HUES6 (cell line): ENCODE measurements around the gene LAMB3.

ENCODE experiments used
- H3K27ac ChIP-seq: 2 replicates; pipeline ENCODE4 v1.7.0; 2013; ENCODE audit warnings: low read depth, mild to moderate bottlenecking, low read length, inconsistent platforms
- H3K27me3 ChIP-seq: 2 replicates; pipeline ENCODE4 v1.6.1; 2013; ENCODE audit warnings: low read length; ENCODE audit not compliant: control insufficient read depth, insufficient read depth
- H3K36me3 ChIP-seq: 2 replicates; pipeline ENCODE4 v1.6.1; 2013; ENCODE audit warnings: low read length; ENCODE audit not compliant: control insufficient read depth, insufficient read depth
- H3K4me1 ChIP-seq: 2 replicates; pipeline ENCODE4 v1.6.1; 2013; ENCODE audit warnings: low read length; ENCODE audit not compliant: control insufficient read depth, insufficient read depth
- H3K4me3 ChIP-seq: 2 replicates; pipeline ENCODE4 v1.5.1; 2013; ENCODE audit warnings: low read depth, low read length
- H3K9ac ChIP-seq: one replicate; pipeline ENCODE4 v1.6.1; 2013; ENCODE audit warnings: mild to moderate bottlenecking, low read length
- H3K9me3 ChIP-seq: 2 replicates; pipeline ENCODE4 v1.6.1; 2013; ENCODE audit warnings: low read depth, low read length; ENCODE audit not compliant: control insufficient read depth, insufficient read depth

Gene LAMB3

DNA sequence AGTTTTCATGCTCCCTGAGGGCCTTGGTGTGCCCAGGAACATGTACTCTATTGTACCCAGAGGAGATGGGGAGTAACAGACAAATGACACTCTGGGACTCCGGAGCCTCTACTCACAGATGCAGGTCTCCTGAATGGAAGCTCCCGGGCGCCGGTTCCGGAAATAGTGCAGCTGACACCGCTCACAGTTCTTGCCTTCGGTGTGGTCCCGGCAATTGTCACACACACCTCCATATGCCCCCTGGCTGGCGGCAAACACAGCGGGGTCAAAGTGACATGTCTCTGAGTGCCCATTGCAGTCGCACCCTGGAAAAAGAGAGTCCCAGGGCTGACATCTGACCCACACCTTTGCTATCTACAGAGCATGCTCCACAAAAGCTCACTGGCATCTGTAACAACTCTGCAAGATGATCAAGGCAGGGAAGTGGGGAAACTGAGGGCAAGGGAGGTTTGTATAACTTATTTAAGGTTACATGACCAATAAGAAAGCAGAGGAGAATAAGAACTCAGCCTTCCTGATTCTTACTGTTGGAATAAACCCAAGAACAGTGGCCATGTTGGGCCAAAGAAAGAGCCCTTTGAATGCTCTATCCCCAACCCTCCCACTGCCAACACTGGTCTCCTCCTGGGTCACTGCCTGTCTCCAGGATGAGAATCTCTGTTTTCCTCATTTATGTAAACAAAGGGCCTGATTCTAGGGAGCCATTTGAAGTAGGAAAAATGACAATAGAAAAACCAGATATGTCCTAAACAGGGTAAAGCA lies 22.4 kb downstream of the LAMB3 start:
- Histone ChIP-seq H3K9me3 (no peaks in the 10 kb centered on the region), H3K27ac (no peak overlapping the region), H3K36me3 (no peaks in the 10 kb centered on the region), H3K4me1 (peaks cover 38% of the 10 kb centered on the region), H3K4me3 (no peak overlapping the region), H3K9ac (no peak overlapping the region), H3K27me3 (no peaks in the 10 kb centered on the region)

DNA sequence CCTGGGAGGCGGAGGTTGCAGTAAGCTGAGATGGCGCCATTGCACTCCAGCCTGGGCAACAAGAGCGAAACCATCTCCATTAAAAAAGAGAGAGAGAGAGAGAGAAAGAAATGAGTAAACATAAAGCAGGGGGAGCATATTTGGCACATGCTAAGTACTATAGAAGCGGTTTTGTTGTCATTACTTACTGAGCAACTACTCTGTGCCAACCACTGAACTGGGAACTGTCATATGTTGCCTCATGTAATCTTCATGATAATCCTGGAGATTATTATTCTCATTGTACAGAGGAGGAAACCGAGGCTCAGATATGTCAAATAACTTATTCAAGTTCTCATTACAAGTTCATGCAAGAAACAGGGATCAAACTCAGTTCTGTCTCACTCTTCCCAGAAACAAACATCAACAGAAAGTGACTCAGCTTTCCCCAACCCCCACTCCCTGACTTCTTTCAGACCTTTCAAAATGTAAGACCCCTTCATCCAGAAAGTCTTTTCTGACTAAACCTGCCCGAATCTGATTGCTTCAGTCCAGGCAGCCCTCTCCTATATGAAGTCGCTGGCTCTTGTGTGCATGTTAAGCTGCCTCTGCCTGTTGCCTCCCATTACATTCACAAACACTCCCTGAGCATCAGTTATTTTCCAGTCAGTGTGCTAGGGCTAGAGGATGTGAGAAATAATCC lies 23.5 kb downstream of the LAMB3 start:
- Histone ChIP-seq H3K9ac (no peak overlapping the region), H3K27ac (no peak overlapping the region), H3K9me3 (no peaks in the 10 kb centered on the region), H3K27me3 (peaks cover 6% of the 10 kb centered on the region; the same call in 1 of the 2 replicates), H3K36me3 (no peaks in the 10 kb centered on the region), H3K4me1 (peaks cover 38% of the 10 kb centered on the region), H3K4me3 (no peak overlapping the region)

- no peak overlapping the region for H3K27ac ChIP-seq
- no peaks in the 10 kb centered on the region for H3K9me3 ChIP-seq
- no peak overlapping the region for H3K9ac ChIP-seq
- peaks cover 38% of the 10 kb centered on the region for H3K4me1 ChIP-seq
- no peak overlapping the region for H3K4me3 ChIP-seq
- peaks cover 6% of the 10 kb centered on the region; the same call in 1 of the 2 replicates for H3K27me3 ChIP-seq
- H3K36me3 ChIP-seq, result no peaks in the 10 kb centered on the region
Observed at GRCh38 chr1:209627732-209628196, 24.5 kb downstream of the LAMB3 start.

- Histone ChIP-seq H3K36me3 (no peaks in the 10 kb centered on the region), H3K9me3 (no peaks in the 10 kb centered on the region), H3K27me3 (peaks cover 6% of the 10 kb centered on the region; the same call in 1 of the 2 replicates), H3K9ac (no peak overlapping the region), H3K4me1 (peaks cover 38% of the 10 kb centered on the region), H3K4me3 (no peak overlapping the region), H3K27ac (no peak overlapping the region)
Observed at GRCh38 chr1:209627027-209627731, 25.0 kb downstream of the LAMB3 start.

GRCh38 chr1:209626346-209627026 lies 25.7 kb downstream of the LAMB3 start:
- Histone ChIP-seq H3K36me3 (no peaks in the 10 kb centered on the region), H3K9ac (no peak overlapping the region), H3K4me3 (no peak overlapping the region), H3K27ac (no peak overlapping the region), H3K9me3 (no peaks in the 10 kb centered on the region), H3K27me3 (peaks cover 6% of the 10 kb centered on the region; the same call in 1 of the 2 replicates), H3K4me1 (peaks cover 38% of the 10 kb centered on the region)

DNA sequence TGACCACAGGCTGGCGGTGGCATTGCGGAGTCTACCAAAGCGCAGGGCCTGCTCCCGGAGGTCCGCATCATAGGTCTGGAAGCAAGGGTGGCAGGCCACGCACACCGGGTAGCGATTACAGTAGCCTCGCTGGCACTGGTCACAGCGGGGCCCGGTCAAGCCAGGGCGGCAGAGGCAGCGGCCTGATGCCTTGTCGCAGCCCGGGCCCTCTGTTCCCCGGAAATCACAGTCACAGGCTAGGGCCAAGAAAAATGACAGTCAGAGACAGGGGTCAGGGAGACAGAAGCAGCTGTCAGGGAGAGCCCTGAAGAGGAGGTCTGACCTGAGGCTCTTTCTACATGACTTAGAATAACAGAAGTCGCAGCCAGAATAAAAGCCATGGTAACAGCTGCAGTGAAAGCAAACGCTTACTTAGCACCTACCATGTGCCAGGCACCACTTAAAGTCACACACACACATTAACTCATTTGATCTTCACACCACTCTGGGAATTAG lies 26.4 kb downstream of the LAMB3 start:
- Histone ChIP-seq H3K27ac (no peak overlapping the region), H3K9ac (no peak overlapping the region), H3K9me3 (no peaks in the 10 kb centered on the region), H3K36me3 (no peaks in the 10 kb centered on the region), H3K4me3 (no peak overlapping the region), H3K4me1 (peaks cover 33% of the 10 kb centered on the region), H3K27me3 (peaks cover 6% of the 10 kb centered on the region; the same call in 1 of the 2 replicates)

GRCh38 chr1:209624558-209625549 lies 27.4 kb downstream of the LAMB3 start:
- H3K4me1 ChIP-seq, result peaks cover 23% of the 10 kb centered on the region

DNA sequence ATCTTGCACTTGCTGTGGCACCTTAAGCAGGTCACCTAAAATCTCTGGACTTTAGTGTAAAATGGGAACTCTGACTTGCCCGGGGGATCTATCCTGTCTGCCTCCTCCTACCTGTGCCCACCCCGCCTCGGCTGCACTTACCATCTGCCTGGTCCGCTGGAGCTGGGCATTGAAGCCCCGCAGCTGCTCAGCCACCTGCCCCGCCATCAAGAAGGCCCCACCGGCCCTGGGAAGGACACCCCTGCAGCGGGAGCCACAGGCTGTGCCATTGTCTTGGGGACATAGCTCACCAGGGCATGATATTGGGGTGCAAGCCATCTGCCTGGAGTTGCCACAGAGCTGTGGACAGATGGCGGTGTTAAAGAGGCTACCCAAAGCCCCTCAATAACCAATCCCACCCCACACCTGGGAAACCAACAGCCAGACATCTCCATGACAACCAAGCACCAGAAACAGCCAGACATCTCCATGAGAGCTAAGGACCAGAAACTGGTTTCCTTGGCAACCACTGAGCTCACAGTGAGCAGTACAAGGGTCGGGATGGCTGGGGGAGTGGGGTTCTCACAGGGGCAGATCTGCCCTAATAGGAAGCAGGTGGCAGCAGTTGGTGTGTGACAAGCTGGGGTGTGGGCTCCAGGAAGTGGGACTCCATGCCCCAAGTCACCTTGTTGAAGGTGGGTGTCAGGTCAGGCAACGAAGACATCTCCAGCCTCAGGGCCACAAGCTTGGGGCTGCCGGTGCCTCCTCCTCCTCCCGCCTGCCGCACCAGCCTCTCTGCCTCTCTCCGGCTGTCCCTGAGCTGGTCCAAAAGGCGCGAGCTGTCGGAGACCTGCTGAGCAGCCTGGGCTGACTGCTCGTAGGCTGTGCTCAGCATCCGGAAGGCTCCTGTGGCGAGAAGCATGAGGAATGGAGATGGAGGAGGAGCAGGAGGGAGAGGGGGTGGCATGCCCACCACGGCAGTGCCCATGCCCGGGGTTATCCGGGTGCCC lies 29.1 kb downstream of the LAMB3 start:
- H3K9me3 ChIP-seq, result no peaks in the 10 kb centered on the region
- peaks cover 11% of the 10 kb centered on the region; the same call in 1 of the 2 replicates for H3K4me1 ChIP-seq
- H3K4me3 ChIP-seq, result no peak overlapping the region
- H3K9ac ChIP-seq, result no peak overlapping the region
- no peaks in the 10 kb centered on the region for H3K36me3 ChIP-seq
- peaks cover 6% of the 10 kb centered on the region; the same call in 1 of the 2 replicates for H3K27me3 ChIP-seq
- H3K27ac ChIP-seq, result no peak overlapping the region

More at GRCh38 chr1:209624558-209625549, 27.4 kb downstream of the LAMB3 start:
- Histone ChIP-seq H3K9me3 (no peaks in the 10 kb centered on the region), H3K27me3 (peaks cover 6% of the 10 kb centered on the region; the same call in 1 of the 2 replicates), H3K36me3 (no peaks in the 10 kb centered on the region), H3K4me3 (no peak overlapping the region), H3K27ac (no peak overlapping the region), H3K9ac (no peak overlapping the region)
